Activated CD4-positive, CD25-positive, alpha-beta regulatory T cell treated with anti-CD3 and anti-CD28 coated beads, Interleukin-2, amount 50 U/mL, for 72 hours (primary cell): ENCODE data around the gene CGA.

ENCODE experiments used
- DNase-seq: peaks from one replicate; pipeline ENCODE4 v3.0.0; 2021

CGA gene

DNA sequence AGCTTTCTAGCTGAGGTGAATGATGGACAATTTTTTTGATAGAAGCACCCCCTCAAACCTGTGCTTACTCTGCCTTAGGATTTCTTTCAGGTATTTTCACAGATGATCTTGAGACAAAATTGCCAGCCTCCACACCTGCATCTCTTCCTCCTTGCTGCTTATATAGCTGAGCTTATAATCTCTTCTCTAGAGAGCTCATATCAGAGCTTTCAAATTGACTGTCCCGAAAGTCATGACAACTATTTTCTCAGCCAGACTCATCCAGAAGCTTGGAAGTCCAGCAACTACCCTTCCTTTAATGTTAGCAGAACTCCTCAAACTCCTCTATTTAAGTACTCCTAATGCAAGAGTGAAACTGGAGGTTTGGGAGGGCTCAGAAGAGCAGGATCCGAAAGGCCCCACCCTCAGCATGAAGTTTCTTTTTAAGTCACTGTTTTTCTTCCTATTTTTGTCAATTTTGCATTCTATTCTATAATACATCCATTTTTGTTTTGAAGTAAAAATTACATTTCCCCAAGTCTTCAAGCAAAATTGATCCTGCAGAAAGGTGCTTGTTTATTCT is 12.7 kb downstream of the CGA start:
- DNase-seq = no peak

GRCh38 chr6:87078983-87079616 is 15.8 kb downstream of the CGA start:
- DNase-seq = peak; percentile 60

DNA sequence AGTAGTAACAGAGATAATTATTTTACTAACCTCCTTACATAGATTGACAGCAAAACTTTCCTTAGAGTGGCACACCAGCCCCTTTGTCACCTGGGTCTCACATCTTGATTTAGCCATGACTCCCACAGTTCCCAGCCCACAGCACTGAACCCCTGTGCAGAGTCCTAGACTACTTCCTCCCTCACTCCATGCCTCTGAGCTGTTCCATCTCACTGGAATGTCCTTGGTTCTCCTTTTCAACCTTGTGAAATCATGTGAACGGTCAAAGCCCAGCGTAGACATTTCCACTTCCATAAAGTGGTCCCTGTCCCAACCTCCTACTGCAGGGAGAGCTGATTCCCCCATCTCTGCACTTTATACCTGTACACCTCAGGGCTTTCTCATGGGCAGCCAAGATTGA is 19.7 kb downstream of the CGA start:
- DNase-seq = no peak

DNA sequence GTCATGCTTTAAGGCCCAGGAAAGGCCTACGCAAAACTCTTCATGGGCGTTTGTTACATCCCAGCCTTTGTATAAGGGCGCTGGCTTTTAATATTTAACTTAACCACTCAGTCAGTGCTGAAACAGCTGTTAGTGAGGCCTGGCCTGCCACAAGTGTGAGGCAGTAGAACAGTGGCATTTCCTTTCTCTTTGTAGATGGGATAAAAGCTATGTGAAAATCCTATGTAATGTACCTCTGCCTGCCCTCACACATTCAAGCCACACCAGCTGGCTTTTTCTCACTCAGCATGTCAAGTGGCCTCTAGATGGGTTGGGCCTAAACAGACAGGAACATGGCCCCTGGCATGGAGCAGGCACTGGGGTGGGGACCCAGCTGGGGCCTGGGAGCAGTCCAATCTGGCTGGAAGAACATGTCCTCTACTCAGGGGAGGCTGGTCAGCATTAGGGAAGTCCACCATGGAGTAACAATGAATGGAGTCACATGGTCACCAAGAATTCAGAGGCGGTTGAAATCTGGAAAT is 20.7 kb downstream of the CGA start:
- DNase-seq = no peak

DNA sequence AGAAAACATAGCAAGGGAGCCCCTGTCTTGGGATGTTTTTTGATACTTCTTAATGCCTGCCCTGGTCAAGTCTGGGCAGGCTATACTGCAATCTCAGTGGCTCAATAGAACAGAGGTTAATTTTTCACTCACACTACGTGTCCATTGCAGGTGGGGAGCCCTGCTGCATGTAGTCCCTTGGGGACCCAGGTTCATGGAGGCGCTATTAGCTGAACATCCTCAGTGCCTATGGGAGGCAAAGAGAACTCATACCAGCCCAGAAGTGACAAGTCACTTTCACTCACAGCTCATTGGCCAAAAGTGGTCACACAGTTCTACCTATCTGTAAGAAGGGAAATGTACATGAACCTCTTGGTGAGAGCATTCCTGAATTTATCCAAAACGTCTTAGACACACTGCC is 23.2 kb downstream of the CGA start:
- no peak for DNase-seq

GRCh38 chr6:87070741-87071140 is 24.2 kb downstream of the CGA start:
- DNase-seq = no peak

DNA sequence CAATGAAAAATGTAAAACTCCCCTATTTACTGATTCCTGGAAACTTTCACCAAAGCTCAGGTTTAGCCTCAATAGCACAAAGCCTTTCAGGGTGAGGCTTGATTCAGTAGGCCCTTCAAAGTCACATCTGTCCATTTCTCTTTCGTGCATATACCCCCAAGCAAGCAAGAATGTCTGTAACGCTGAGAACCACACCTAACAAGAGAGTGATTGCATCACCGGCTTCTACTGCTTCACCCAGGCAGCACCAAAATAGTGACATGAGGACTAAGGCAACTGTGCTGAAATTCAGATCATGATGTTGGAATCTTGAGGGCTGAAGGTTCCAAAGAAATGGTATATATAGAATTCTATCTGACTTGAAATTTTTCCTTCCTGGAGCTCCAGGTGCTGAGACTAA is 26.1 kb downstream of the CGA start:
- DNase-seq = no peak

DNA sequence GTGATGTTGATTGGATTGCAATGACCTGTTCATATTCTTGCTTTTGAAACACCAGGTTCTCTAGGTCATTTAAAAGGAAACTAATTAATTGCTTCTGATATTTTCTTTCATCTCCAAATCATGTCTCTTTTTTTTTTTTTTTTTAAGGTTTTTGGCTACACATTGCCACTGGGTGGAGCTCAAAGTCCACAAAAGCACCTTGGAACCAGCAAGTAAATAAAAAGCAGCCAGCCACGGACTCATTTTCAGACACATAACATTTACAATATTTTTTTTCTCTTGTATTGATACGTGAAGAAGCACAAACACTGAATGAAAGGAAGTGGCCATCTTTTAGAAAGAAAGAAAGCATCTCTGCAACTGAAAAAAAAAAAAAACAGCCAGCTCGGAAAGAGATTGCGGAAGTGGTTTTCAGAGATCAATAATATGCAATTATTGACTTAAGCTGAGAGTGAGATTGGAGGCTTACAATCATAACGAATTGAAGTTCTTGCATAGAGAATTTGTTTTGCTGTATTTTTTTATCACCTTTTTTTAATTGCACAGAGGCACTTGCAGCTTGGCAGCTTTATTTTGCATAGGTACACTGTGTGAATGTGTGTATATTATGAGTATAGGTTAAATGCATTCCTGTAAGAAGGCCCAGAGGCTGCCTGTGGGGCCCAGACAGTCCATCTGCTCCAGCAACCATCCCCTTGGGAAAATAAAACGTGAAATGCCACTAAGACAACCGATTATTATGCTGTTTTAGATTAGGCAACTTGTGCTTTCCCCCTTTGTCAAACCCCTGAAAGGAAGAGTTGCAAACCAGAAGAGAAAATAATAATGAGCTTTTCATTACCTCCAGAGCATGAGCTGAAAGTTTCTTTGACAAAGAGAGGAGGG is 28.2 kb downstream of the CGA start:
- DNase-seq = no peak

DNA sequence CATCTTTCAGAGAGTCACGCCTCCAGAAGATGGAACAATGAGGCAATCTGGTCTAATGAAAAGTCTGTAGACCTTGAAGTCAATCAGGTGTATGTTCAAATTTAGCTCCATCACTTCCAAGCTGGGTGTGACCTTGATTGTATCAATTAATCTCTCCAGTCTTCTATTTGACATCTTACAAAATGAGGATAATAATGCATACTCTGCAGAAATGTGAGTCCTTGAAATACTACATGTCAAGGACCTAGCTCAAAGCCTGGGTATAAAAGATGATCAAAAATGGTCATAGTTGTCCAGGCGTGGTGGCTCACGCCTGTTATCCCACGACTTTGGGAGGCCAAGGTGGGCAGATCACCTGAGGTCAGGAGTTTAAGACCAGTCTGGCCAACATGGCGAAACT is 29.8 kb downstream of the CGA start:
- no peak for DNase-seq

- no peak for DNase-seq
Observed at GRCh38 chr6:87059943-87060342, 35.0 kb downstream of the CGA start.

DNA sequence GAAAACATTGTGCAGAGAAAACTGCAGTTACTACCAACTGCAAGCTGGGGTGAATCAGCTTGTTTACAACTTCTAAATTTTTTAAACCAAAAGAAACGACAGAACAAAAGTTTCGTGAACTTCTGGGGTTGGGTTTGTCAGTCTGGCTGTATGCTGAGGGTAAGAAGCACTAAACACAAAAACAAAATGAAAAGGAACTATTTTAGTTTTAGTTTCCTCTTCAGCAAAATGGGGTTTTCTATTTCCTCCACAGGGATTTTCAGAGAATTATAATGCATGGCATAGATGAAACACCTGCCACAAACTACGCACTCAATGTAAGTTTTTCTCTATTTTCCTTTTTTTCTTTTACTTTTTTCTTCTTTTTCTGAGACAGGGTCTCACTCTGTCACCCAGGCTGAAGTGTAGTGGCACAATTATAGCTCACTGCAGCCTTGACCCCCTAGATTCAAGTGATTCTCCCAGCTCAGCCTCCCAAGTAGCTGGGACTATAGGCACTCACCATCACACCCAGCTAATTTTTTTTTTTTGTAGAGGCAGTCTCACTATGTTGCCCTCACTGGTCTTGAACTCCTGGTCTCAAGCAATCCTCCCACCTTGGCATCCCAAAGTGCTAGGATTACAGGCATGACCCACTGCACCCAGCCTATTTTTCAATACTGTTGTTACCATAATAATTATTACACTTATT is 40.6 kb downstream of the CGA start:
- DNase-seq = no peak

DNA sequence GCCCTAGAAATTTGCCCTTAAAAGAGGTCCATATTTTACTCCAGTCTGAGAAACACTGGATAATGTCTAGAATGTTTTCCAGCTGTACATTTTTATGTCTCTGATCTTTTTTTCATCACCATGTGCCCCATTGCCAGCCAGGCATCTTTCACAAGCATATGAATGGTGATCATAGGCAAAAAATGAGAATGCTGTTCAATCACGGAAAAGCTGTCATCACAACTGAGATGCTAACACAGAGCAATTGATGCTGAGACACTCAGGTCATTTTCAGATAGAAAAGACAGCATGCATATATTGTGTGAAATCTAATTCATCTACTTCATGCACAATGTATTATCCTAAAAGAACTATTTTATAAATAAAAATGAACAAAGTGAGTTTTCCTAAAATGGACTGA is 41.6 kb downstream of the CGA start:
- no peak for DNase-seq

DNA sequence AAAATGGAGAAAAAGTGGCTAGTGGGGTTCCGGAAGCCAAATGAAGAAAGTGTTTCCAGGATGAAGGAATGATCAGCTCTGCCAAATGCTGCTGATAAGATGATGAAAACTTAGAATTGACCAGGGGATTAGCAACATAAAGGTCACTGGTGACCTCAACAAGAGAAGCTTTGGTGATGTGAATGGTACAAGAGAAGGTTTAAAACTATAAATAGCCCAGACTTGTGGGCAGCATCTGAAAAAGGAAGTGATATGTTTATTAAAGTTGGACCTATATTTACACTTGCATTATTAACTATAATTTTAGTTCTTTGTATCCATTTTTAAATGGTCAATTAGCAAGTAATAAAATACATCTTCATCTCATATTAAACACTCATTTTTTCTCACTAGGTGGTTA is 45.1 kb downstream of the CGA start:
- no peak for DNase-seq

DNA sequence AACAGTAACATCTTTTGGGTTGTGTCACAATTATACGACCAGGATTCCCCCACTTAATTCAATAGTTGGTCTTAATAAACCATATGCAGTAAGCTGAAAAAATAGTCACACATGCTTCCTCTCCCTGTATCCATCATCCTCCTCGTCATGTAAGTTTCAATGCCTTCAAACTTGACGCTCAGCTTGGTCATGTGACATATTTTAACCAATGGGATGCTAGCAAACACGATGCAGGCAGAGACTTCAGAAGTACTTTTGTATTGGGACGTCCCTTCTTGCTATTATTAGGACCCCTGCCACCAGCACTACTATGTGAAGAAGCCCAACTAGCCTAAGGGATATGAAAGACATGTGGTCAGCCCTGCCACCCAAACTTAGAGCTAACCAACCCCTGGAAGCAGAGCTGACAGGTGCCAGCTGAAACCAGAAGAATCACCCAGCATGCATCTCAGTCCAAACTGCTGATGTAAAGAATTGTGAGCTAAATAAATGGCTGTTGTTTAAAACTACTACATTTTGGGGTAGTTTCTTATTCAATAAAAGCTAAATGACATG is 49.3 kb downstream of the CGA start:
- no peak for DNase-seq

DNA sequence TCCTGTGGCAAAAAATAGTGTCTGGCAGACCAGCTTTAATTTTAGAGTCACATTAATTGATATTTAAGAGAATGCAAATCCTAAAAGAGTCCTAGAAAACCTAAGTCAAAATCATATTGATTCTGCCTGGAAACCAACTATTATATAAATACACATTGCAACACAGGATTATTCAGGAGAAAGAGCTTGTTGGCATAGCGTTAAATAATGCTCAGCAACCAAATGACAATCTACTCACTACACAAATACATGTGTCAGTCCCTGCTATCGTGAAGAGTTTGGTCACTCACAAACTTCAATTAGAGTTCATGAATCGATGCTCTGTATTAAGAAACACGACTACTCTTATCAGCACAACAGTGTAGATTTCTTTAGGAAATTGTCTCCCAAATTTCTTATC is 54.2 kb downstream of the CGA start:
- DNase-seq = no peak
